ENCODE data around the gene DLEC1. TPM values are rescaled to one million over a fixed set of nuclear protein-coding genes. Genes with fewer than 3 reads are reported as not detected.
A peak's percentile ranks its signal among the peaks of the same experiment; 100 is the strongest.

Gene DLEC1
- total RNA-seq, 1 donor from 2014 or later = under 0.01 TPM

DNA sequence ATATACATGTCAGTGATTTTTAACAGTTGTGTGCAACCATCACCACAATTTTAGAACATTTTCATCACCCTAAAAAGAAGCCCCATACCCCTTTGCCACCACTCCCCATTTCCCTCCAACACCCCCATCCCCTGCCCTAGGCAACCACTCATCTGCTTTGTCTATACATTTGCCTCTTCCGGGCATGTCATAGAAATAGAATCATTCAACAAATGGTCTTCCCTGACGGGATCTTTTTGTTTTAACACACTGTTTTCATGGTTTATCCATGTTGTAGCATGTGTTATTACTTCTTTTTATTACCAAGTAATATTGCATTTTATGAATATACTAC, 44.4 kb upstream of the DLEC1 start:
- H3K27ac ChIP-seq (ENCODE audit: low read depth, low read length) = peak overlapping the region; percentile 59
- no peaks in the 10 kb centered on the region for H3K9me3 ChIP-seq (ENCODE audit: control insufficient read depth in 3 of 3, low read length in 3 of 3)
- no peaks in the 10 kb centered on the region for H3K27me3 ChIP-seq (ENCODE audit: control insufficient read depth in 3 of 3, insufficient read depth in 3 of 3, low read length in 3 of 3)
- H3K4me1 ChIP-seq (ENCODE audit: control insufficient read depth in 3 of 3, insufficient read depth in 3 of 3, low read length in 3 of 3) = peaks cover 12 to 27% (median 21%) of the 10 kb centered on the region in 3 donors
- H3K4me3 ChIP-seq (ENCODE audit: low read length in 3 of 3) = peak overlapping the region; percentile 78 to 81 (median 79)
- peak overlapping the region in 2 of 3 donors; percentile 59 to 85 for H3K9ac ChIP-seq (ENCODE audit: low read depth in 1 of 3, low read length in 3 of 3)
- H3K36me3 ChIP-seq (ENCODE audit: control insufficient read depth in 3 of 3, insufficient read depth in 3 of 3, low read length in 3 of 3) = no peaks in the 10 kb centered on the region

DNA sequence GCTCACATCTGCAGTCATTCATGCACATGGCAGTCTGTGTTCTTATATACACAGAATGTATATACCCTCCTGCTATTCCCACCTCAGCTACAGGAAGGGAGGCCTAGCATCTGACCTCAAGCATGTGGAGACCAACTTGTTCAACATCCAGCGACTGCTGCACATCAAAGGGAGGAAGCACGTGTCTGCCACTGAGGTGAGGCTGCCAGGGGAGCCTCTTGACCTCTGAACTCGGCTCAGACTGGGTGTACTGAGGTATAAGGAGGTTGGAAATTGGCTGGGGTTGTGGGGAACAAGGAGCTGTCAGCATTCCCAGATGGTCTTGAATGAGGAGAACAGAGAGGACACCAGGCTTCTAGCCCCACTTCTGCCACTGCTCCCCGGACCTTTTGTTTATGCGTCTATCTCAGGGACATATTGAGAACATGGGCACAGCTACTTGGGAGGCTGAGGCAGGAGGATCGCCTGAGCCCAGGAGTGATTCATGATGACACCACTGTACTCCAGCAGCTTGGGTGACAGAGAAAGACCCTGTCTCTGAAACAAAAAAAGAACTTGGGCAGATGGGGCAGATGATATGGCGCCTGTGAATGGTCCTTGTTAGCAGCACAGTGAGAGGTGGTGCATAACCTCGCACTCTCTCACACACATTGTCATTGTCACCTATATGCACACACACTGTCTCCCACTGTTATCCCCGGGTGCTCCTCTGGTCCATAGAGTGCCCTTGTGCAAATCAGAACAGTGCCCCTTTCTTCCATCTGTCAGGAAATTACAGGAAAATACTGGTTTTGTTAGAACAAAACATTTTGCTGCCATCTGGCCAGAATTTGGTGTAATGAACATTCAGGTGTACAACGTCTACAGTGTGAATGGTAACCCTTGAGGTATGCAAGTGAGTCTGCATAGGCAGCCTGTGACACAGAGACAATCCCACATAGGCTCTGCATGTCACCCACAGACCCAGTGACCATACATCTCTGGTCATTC, 43.1 kb upstream of the DLEC1 start:
- Histone ChIP-seq H3K36me3 (ENCODE audit: control insufficient read depth in 3 of 3, insufficient read depth in 3 of 3, low read length in 3 of 3) (no peaks in the 10 kb centered on the region), H3K27me3 (ENCODE audit: control insufficient read depth in 3 of 3, insufficient read depth in 3 of 3, low read length in 3 of 3) (no peaks in the 10 kb centered on the region), H3K4me3 (ENCODE audit: low read length in 3 of 3) (no peak overlapping the region), H3K4me1 (ENCODE audit: control insufficient read depth in 3 of 3, insufficient read depth in 3 of 3, low read length in 3 of 3) (peaks cover 12 to 28% (median 21%) of the 10 kb centered on the region in 3 donors), H3K9ac (ENCODE audit: low read depth in 1 of 3, low read length in 3 of 3) (no peak overlapping the region), H3K27ac (ENCODE audit: low read depth, low read length) (no peak overlapping the region), H3K9me3 (ENCODE audit: control insufficient read depth in 3 of 3, low read length in 3 of 3) (no peaks in the 10 kb centered on the region)

DNA sequence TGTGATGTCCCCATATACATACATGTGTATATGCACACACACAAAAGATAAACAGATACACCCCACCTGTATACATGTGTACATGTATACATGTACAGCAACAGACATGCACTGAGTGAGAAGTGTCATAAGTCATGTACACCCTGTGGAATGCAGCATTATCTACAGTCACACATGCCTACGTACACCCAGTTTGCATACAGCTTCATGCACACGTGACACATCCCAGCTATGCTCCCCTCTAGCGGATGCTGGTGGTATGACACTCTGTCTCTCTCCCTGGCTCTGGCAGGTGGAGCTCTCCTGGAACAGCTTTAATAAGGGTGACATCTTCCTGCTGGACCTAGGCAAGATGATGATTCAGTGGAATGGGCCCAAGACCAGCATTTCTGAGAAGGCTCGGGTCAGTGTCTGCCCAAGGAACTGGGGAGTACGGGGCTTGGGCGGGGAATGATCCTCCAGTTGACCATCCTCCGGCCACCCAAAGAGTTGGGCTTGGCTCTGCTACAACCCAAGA, 42.2 kb upstream of the DLEC1 start:
- Histone ChIP-seq H3K27me3 (ENCODE audit: control insufficient read depth in 3 of 3, insufficient read depth in 3 of 3, low read length in 3 of 3) (no peaks in the 10 kb centered on the region), H3K27ac (ENCODE audit: low read depth, low read length) (no peak overlapping the region), H3K36me3 (ENCODE audit: control insufficient read depth in 3 of 3, insufficient read depth in 3 of 3, low read length in 3 of 3) (peaks cover 0 to 3% (median 2%) of the 10 kb centered on the region in 3 donors), H3K9ac (ENCODE audit: low read depth in 1 of 3, low read length in 3 of 3) (no peak overlapping the region), H3K9me3 (ENCODE audit: control insufficient read depth in 3 of 3, low read length in 3 of 3) (no peaks in the 10 kb centered on the region), H3K4me3 (ENCODE audit: low read length in 3 of 3) (no peak overlapping the region), H3K4me1 (ENCODE audit: control insufficient read depth in 3 of 3, insufficient read depth in 3 of 3, low read length in 3 of 3) (peaks cover 12 to 28% (median 21%) of the 10 kb centered on the region in 3 donors)

DNA sequence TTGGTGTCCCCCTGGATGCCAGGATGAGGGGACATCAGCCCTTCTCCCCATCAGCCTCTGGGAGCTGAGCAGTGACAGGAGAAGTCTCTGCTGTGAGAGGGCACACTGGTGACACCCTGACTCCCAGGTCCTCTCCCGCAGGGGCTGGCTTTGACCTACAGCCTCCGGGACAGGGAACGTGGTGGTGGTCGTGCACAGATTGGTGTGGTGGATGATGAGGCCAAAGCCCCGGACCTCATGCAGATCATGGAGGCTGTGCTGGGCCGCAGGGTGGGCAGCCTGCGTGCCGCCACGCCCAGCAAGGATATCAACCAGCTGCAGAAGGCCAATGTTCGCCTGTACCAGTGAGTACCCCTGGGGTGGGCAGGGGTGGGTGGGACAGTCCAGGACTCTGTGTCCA, 41.7 kb upstream of the DLEC1 start:
- H3K27me3 ChIP-seq (ENCODE audit: control insufficient read depth in 3 of 3, insufficient read depth in 3 of 3, low read length in 3 of 3) = no peaks in the 10 kb centered on the region
- no peaks in the 10 kb centered on the region for H3K9me3 ChIP-seq (ENCODE audit: control insufficient read depth in 3 of 3, low read length in 3 of 3)
- H3K9ac ChIP-seq (ENCODE audit: low read depth in 1 of 3, low read length in 3 of 3) = no peak overlapping the region
- no peak overlapping the region for H3K27ac ChIP-seq (ENCODE audit: low read depth, low read length)
- H3K4me3 ChIP-seq (ENCODE audit: low read length in 3 of 3) = no peak overlapping the region
- peaks cover 12 to 28% (median 21%) of the 10 kb centered on the region in 3 donors for H3K4me1 ChIP-seq (ENCODE audit: control insufficient read depth in 3 of 3, insufficient read depth in 3 of 3, low read length in 3 of 3)
- H3K36me3 ChIP-seq (ENCODE audit: control insufficient read depth in 3 of 3, insufficient read depth in 3 of 3, low read length in 3 of 3) = peaks cover 2 to 6% (median 3%) of the 10 kb centered on the region in 3 donors

DNA sequence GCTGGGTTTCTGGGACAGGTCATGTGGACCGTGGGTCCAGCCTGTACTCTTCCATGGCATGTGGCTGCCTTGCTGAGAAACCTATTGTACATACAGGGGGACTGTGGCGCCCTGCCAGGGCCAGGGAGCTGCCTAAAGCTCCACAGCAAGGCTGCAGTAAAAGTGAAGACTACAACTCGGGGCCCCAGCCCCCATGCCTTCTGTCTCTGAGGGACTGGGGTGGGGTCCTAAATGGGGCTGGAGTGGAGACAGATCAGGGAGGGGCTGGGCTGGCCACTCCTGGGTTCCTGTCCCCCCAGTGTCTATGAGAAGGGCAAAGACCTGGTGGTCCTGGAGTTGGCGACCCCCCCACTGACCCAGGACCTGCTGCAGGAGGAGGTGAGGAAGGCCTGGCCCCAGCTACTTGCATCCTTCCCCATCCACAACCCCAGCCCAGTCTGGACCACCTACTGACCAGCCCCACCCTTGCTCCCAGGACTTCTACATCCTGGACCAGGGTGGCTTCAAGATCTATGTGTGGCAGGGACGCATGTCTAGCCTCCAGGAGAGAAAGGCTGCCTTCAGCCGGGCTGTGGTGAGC, 41.1 kb upstream of the DLEC1 start:
- H3K4me1 ChIP-seq (ENCODE audit: control insufficient read depth in 3 of 3, insufficient read depth in 3 of 3, low read length in 3 of 3) = peaks cover 12 to 28% (median 21%) of the 10 kb centered on the region in 3 donors
- H3K4me3 ChIP-seq (ENCODE audit: low read length in 3 of 3) = no peak overlapping the region
- H3K27me3 ChIP-seq (ENCODE audit: control insufficient read depth in 3 of 3, insufficient read depth in 3 of 3, low read length in 3 of 3) = no peaks in the 10 kb centered on the region
- peak overlapping the region in 1 of 3 donors; percentile 90 for H3K9ac ChIP-seq (ENCODE audit: low read depth in 1 of 3, low read length in 3 of 3)
- peaks cover 2 to 6% (median 4%) of the 10 kb centered on the region in 3 donors for H3K36me3 ChIP-seq (ENCODE audit: control insufficient read depth in 3 of 3, insufficient read depth in 3 of 3, low read length in 3 of 3)
- H3K27ac ChIP-seq (ENCODE audit: low read depth, low read length) = peak overlapping the region; percentile 82
- H3K9me3 ChIP-seq (ENCODE audit: control insufficient read depth in 3 of 3, low read length in 3 of 3) = no peaks in the 10 kb centered on the region

DNA sequence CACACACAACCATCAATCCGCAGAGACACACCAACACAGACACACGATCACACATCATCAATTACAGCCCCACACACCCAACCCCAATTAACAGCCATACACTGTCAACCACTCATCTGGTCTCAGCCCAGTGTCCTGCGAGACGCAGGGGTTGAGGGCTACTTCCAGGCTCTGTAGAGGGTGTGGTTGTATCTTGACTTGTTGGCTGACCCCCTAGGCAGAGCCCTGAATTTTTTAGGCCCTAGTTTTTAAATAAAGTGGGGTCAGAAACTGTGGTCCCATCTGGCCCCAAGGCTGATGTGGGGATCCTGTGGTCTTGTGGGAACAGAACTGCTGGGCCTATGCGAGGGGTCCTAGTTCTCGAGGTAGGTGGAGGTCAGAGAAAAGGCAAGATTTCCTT, 39.2 kb upstream of the DLEC1 start:
- peaks cover 2 to 6% (median 4%) of the 10 kb centered on the region in 3 donors for H3K36me3 ChIP-seq (ENCODE audit: control insufficient read depth in 3 of 3, insufficient read depth in 3 of 3, low read length in 3 of 3)
- H3K4me3 ChIP-seq (ENCODE audit: low read length in 3 of 3) = no peak overlapping the region

DNA sequence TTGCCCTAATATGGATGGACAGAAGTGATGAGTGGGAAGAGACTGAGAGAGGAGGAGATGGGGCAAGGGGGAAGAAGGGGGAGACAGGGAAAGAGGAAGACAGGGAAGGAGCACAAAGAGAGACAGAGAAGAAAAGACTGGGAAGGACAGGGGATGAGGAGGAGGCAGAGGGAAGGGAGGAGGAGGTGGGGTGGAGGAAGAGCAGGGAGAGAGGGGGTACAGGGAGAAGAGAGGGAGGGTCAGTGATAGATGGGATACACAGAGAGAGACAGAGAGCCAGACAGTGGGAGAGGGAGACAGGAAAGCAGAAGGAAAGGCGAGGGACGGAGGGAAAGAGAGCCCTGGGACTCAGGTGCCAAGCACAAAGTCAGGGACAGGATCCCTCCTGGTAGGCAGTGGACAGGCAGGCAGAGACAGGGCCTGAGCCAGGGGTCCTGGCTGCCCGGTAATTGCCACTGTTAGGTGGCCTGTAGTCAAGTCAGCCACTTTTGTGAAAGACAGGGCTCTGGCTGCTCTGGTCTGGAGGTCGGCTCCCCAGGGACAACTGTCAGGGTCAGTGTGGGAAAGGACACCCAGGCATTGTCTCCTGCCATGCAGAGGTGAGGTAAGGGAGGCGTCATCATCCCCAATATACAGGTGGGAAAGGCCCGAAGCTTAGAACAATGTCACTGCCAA, 38.6 kb upstream of the DLEC1 start:
- Histone ChIP-seq H3K27me3 (ENCODE audit: control insufficient read depth in 3 of 3, insufficient read depth in 3 of 3, low read length in 3 of 3) (no peaks in the 10 kb centered on the region), H3K9me3 (ENCODE audit: control insufficient read depth in 3 of 3, low read length in 3 of 3) (no peaks in the 10 kb centered on the region), H3K4me3 (ENCODE audit: low read length in 3 of 3) (no peak overlapping the region), H3K27ac (ENCODE audit: low read depth, low read length) (no peak overlapping the region), H3K4me1 (ENCODE audit: control insufficient read depth in 3 of 3, insufficient read depth in 3 of 3, low read length in 3 of 3) (peaks cover 11 to 31% (median 24%) of the 10 kb centered on the region in 3 donors), H3K36me3 (ENCODE audit: control insufficient read depth in 3 of 3, insufficient read depth in 3 of 3, low read length in 3 of 3) (peaks cover 2 to 6% (median 4%) of the 10 kb centered on the region in 3 donors), H3K9ac (ENCODE audit: low read depth in 1 of 3, low read length in 3 of 3) (peak overlapping the region in 1 of 3 donors; percentile 14)

More for the DNA sequence above, 39.2 kb upstream of the DLEC1 start:
- H3K4me1 ChIP-seq (ENCODE audit: control insufficient read depth in 3 of 3, insufficient read depth in 3 of 3, low read length in 3 of 3) = peaks cover 11 to 29% (median 22%) of the 10 kb centered on the region in 3 donors
- no peaks in the 10 kb centered on the region for H3K27me3 ChIP-seq (ENCODE audit: control insufficient read depth in 3 of 3, insufficient read depth in 3 of 3, low read length in 3 of 3)
- H3K9ac ChIP-seq (ENCODE audit: low read depth in 1 of 3, low read length in 3 of 3) = no peak overlapping the region
- no peak overlapping the region for H3K27ac ChIP-seq (ENCODE audit: low read depth, low read length)
- H3K9me3 ChIP-seq (ENCODE audit: control insufficient read depth in 3 of 3, low read length in 3 of 3) = no peaks in the 10 kb centered on the region

DNA sequence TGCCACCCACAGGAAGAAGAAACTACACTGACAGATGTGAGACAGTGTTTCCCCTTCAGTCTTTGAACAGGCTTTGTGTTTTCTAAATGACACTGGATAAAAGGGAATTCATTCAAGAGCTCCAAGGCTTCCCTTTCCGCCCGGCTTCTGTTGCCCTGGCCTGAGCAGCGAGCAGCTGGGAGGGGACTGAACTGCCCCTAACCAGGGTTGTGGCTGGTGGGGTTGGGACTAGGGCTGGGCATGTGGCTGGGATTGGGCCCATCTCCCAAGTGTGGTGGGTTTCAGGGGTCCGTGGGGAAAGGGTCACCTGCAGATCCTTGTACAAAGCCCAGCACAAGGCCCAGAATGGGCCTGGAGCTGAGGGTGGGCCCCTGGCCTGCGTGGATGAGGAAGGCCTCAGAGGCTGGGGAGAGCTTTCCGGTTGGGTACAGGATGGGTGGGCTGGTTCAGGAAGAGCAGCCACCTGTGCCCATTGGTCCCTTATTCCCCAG, 38.0 kb upstream of the DLEC1 start:
- Histone ChIP-seq H3K9ac (ENCODE audit: low read depth in 1 of 3, low read length in 3 of 3) (peak overlapping the region in 1 of 3 donors; percentile 14), H3K27ac (ENCODE audit: low read depth, low read length) (no peak overlapping the region), H3K4me1 (ENCODE audit: control insufficient read depth in 3 of 3, insufficient read depth in 3 of 3, low read length in 3 of 3) (peaks cover 11 to 31% (median 24%) of the 10 kb centered on the region in 3 donors), H3K27me3 (ENCODE audit: control insufficient read depth in 3 of 3, insufficient read depth in 3 of 3, low read length in 3 of 3) (no peaks in the 10 kb centered on the region), H3K9me3 (ENCODE audit: control insufficient read depth in 3 of 3, low read length in 3 of 3) (no peaks in the 10 kb centered on the region), H3K36me3 (ENCODE audit: control insufficient read depth in 3 of 3, insufficient read depth in 3 of 3, low read length in 3 of 3) (peaks cover 2 to 8% (median 4%) of the 10 kb centered on the region in 3 donors), H3K4me3 (ENCODE audit: low read length in 3 of 3) (no peak overlapping the region)

DNA sequence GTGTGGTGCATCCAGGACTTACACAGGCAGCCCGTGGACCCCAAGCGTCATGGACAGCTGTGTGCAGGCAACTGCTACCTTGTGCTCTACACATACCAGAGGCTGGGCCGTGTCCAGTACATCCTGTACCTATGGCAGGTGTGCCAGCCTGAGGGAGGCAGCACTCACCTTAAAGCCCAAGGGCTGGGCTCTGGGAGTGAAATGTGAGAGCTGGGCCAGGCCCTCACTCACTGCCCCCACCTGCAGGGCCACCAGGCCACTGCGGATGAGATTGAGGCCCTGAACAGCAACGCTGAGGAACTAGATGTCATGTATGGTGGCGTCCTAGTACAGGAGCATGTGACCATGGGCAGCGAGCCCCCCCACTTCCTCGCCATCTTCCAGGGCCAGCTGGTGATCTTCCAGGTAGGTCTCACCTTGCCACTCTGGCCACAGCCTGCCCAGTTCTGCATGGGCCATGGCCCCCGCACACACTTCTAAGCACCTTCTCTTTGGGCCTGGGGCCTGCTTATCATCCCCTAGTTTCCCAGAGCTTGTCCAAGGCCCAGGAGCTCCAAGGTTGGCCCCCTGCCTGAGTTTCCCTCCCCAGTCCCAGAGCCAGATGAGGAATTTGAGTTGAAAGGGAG, 37.4 kb upstream of the DLEC1 start:
- H3K9me3 ChIP-seq (ENCODE audit: control insufficient read depth in 3 of 3, low read length in 3 of 3) = no peaks in the 10 kb centered on the region
- peaks cover 2 to 8% (median 4%) of the 10 kb centered on the region in 3 donors for H3K36me3 ChIP-seq (ENCODE audit: control insufficient read depth in 3 of 3, insufficient read depth in 3 of 3, low read length in 3 of 3)
- H3K4me1 ChIP-seq (ENCODE audit: control insufficient read depth in 3 of 3, insufficient read depth in 3 of 3, low read length in 3 of 3) = peaks cover 11 to 31% (median 24%) of the 10 kb centered on the region in 3 donors
- no peak overlapping the region for H3K9ac ChIP-seq (ENCODE audit: low read depth in 1 of 3, low read length in 3 of 3)
- no peak overlapping the region for H3K4me3 ChIP-seq (ENCODE audit: low read length in 3 of 3)
- no peak overlapping the region for H3K27ac ChIP-seq (ENCODE audit: low read depth, low read length)
- H3K27me3 ChIP-seq (ENCODE audit: control insufficient read depth in 3 of 3, insufficient read depth in 3 of 3, low read length in 3 of 3) = no peaks in the 10 kb centered on the region
